K562 (cell line): ENCODE results near the gene SMIM41. TPM values are rescaled to one million over a fixed set of nuclear protein-coding genes. Genes with fewer than 3 reads are reported as not detected.
A peak's percentile ranks its signal among the peaks of the same experiment; 100 is the strongest.

Experiments
- BACH1 ChIP-seq: fragments of 200-800 bp; sonication (Bioruptor generic); IDR thresholded peaks from 2 replicates; pipeline ENCODE4 v1.6.1; 2016; ENCODE audit warnings: missing genetic modification characterization, missing compliant biosample characterization
- CBFA2T3 ChIP-seq: fragments of 450-650 bp; IDR thresholded peaks from 2 replicates; pipeline ENCODE4 v1.6.1; 2017
- CC2D1A ChIP-seq: fragments of 450-650 bp; IDR thresholded peaks from 2 replicates; pipeline ENCODE4 v1.6.1; 2017; ENCODE audit warnings: mild to moderate bottlenecking
- CTCFL ChIP-seq: IDR thresholded peaks from 2 replicates; pipeline ENCODE4 v1.6.1; 2011; ENCODE audit warnings: borderline replicate concordance, low read depth, mild to moderate bottlenecking, moderate library complexity, low read length; ENCODE audit not compliant: insufficient read depth, poor library complexity, severe bottlenecking
- E2F5 ChIP-seq: sonication (generic); formaldehyde crosslinking; IDR thresholded peaks from 2 replicates; pipeline ENCODE4 v1.8.0; 2022; ENCODE audit warnings: mild to moderate bottlenecking, missing genetic modification reagents
- ETS2 ChIP-seq: IDR thresholded peaks from 2 replicates; pipeline ENCODE4 v1.6.1; 2016; ENCODE audit warnings: borderline replicate concordance, missing genetic modification characterization, mild to moderate bottlenecking, moderate library complexity, missing compliant biosample characterization; ENCODE audit not compliant: poor library complexity, severe bottlenecking
- HES1 ChIP-seq: fragments of 450-650 bp; IDR thresholded peaks from 2 replicates; pipeline ENCODE4 v1.6.1; 2016; ENCODE audit warnings: low read depth, mild to moderate bottlenecking, moderate library complexity
- JUNB ChIP-seq: fragments of 450-650 bp; formaldehyde crosslinking; conservative IDR thresholded peaks from 2 replicates; pipeline ENCODE4 v1.4.0; 2020; ENCODE audit warnings: mild to moderate bottlenecking
- MCM2 ChIP-seq: fragments of 450-650 bp; IDR thresholded peaks from 2 replicates; pipeline ENCODE4 v1.6.1; 2017; ENCODE audit warnings: low read depth, mild to moderate bottlenecking
- NBN ChIP-seq: fragments of 450-650 bp; IDR thresholded peaks from 2 replicates; pipeline ENCODE4 v1.6.1; 2016; ENCODE audit warnings: low read depth, mild to moderate bottlenecking
- NR1H2 ChIP-seq: sonication (generic); formaldehyde crosslinking; IDR thresholded peaks from 2 replicates; pipeline ENCODE4 v1.4.0; 2020; ENCODE audit warnings: mild to moderate bottlenecking, missing genetic modification reagents
- PYGO2 ChIP-seq: fragments of 450-650 bp; IDR thresholded peaks from 2 replicates; pipeline ENCODE4 v1.6.1; 2016; ENCODE audit warnings: mild to moderate bottlenecking, missing genetic modification characterization, moderate library complexity, missing compliant biosample characterization
- RUNX1 ChIP-seq: sonication (generic); IDR thresholded peaks from 2 replicates; pipeline ENCODE4 v1.6.1; 2016; ENCODE audit warnings: antibody characterized with exemption, low read depth
- TARDBP ChIP-seq: fragments of 450-650 bp; IDR thresholded peaks from 2 replicates; pipeline ENCODE4 v1.6.1; 2016
- TCF7 ChIP-seq: sonication (generic); IDR thresholded peaks from 2 replicates; pipeline ENCODE4 v1.6.1; 2016; ENCODE audit warnings: antibody characterized with exemption, borderline replicate concordance
- ZBTB43 ChIP-seq: sonication (generic); formaldehyde crosslinking; IDR thresholded peaks from 2 replicates; pipeline ENCODE4 v1.8.0; 2023; ENCODE audit warnings: mild to moderate bottlenecking, missing genetic modification reagents
- polyA plus RNA-seq, 8 experiments: library from polyadenylated mRNA; depleted of rRNA in 4 of 8; stranded (reverse) in 5 of 8; unstranded in 3 of 8; fragments of >200 nt; fragmentation: Nextera tagmentation in 2 of 8; fragmentation: Illumina TruSeq in 1 of 8; extraction: Ambion mirVana in 2 of 8; extraction: Trizol in 1 of 8; gene quantifications; 2 replicates each; pipeline versions ENCODE4 v1.2.1 to v1.2.3, GENCODE V29; 2011 to 2014; ENCODE audit warnings: inconsistent platforms in 1 of 8, missing spikeins in 1 of 8
- total RNA-seq, 7 experiments: library from RNA; depleted of rRNA in 6 of 7; stranded (reverse); fragments of >200 nt in 6 of 7; fragmentation: Illumina TruSeq in 2 of 7; extraction: Trizol in 2 of 7; gene quantifications; 2 replicates each; pipeline versions ENCODE4 v1.2.1 to v1.2.3, GENCODE V29; 2011 to 2021; ENCODE audit warnings: low replicate concordance in 1 of 7
- TF ChIP-seq, protein P1 (sequence below): sonication (generic); formaldehyde crosslinking; IDR thresholded peaks from 2 replicates; pipeline ENCODE4 v1.8.0; 2022; ENCODE audit warnings: mild to moderate bottlenecking, missing genetic modification reagents, borderline replicate concordance
- TF ChIP-seq, protein P2 (sequence below), 2 experiments: fragments of 450-650 bp in 1 of 2; sonication (generic) in 1 of 2; formaldehyde crosslinking; conservative IDR thresholded peaks; 2 replicates each; pipeline versions ENCODE4 v1.4.0 to v1.8.1; 2020 to 2022; ENCODE audit warnings: mild to moderate bottlenecking in 1 of 2, missing genetic modification reagents in 1 of 2
- TF ChIP-seq, protein P3 (sequence below): fragments of 250-450 bp; sonication (Bioruptor Pico); IDR thresholded peaks from 2 replicates; pipeline ENCODE4 v1.8.0; 2022; ENCODE audit warnings: inconsistent platforms

SMIM41 gene
- total and polyA plus RNA-seq, 9 of the 15 experiments (the other 6 are each of a cell fraction or from before 2014, with no cell fraction given): not detected

DNA sequence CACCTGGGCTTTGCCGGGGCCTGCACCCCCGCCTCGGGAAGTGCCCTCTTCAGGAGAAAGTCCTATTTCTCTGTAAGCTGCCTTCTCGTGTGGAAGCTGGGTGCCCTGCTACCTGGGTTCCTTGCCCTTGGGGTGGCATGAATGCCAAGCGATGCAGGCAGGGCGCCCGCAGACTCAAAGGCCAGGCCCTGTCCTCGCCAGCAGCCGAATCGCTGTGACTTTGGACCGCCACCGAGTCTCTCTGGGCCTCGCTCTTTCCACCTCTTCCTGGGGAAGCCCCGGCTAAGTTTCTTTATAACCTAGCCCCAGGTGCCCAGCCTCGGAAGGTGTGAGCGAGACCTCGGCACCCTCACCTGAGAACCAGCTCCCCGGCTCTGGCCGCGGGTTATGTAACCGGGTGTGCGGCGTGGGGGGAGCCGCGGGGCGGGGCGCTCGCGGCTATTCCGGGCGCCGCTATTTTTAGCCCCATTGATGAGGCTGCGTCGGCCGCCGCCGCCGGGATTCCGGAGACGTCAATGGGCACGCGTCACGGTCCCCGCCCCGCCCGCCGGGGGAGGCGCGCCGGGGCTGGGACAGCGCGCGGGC, 42.8 kb upstream of the SMIM41 start (continued):
- TF ChIP-seq TARDBP (no peak), CTCFL (no peak), JUNB (CRISPR knock-in tag) (no peak), ETS2 (tag) (no peak), NBN (no peak), MCM2 (no peak), PYGO2 (tag) (no peak), CC2D1A (no peak), RUNX1 (no peak), HES1 (peak; percentile 61), E2F5 (no peak), CBFA2T3 (no peak), ZBTB43 (CRISPR knock-in tag) (no peak), NR1H2 (CRISPR knock-in tag) (no peak), TCF7 (no peak), BACH1 (no peak)
- TF ChIP-seq, protein P1, sequence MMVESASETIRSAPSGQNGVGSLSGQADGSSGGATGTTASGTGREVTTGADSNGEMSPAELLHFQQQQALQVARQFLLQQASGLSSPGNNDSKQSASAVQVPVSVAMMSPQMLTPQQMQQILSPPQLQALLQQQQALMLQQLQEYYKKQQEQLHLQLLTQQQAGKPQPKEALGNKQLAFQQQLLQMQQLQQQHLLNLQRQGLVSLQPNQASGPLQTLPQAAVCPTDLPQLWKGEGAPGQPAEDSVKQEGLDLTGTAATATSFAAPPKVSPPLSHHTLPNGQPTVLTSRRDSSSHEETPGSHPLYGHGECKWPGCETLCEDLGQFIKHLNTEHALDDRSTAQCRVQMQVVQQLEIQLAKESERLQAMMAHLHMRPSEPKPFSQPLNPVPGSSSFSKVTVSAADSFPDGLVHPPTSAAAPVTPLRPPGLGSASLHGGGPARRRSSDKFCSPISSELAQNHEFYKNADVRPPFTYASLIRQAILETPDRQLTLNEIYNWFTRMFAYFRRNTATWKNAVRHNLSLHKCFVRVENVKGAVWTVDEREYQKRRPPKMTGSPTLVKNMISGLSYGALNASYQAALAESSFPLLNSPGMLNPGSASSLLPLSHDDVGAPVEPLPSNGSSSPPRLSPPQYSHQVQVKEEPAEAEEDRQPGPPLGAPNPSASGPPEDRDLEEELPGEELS (CRISPR knock-in tag): no peak
- TF ChIP-seq, protein P2, sequence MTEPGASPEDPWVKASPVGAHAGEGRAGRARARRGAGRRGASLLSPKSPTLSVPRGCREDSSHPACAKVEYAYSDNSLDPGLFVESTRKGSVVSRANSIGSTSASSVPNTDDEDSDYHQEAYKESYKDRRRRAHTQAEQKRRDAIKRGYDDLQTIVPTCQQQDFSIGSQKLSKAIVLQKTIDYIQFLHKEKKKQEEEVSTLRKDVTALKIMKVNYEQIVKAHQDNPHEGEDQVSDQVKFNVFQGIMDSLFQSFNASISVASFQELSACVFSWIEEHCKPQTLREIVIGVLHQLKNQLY (CRISPR knock-in tag; conservative IDR thresholded peaks at IDR 0.05): no peak
- TF ChIP-seq, protein P3, sequence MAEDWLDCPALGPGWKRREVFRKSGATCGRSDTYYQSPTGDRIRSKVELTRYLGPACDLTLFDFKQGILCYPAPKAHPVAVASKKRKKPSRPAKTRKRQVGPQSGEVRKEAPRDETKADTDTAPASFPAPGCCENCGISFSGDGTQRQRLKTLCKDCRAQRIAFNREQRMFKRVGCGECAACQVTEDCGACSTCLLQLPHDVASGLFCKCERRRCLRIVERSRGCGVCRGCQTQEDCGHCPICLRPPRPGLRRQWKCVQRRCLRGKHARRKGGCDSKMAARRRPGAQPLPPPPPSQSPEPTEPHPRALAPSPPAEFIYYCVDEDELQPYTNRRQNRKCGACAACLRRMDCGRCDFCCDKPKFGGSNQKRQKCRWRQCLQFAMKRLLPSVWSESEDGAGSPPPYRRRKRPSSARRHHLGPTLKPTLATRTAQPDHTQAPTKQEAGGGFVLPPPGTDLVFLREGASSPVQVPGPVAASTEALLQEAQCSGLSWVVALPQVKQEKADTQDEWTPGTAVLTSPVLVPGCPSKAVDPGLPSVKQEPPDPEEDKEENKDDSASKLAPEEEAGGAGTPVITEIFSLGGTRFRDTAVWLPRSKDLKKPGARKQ (CRISPR knock-in tag): no peak
